Nephron progenitor cell (in vitro differentiated cells): ENCODE results near the gene ACVR1B.
A peak's percentile ranks its signal among the peaks of the same experiment; 100 is the strongest.

Experiments used
- DNase-seq: peaks from one replicate; pipeline ENCODE4 v3.0.0; 2021
- H3K27ac Mint-ChIP-seq: 2 replicates; pipeline ENCODE4 v1.8.0; 2021; ENCODE audit warnings: mild to moderate bottlenecking, moderate library complexity, mixed read lengths
- H3K27me3 Mint-ChIP-seq: 2 replicates; pipeline ENCODE4 v1.8.0; 2021; ENCODE audit warnings: mild to moderate bottlenecking, low read depth, mixed read lengths; ENCODE audit not compliant: poor library complexity
- H3K36me3 Mint-ChIP-seq: 2 replicates; pipeline ENCODE4 v1.8.0; 2021; ENCODE audit warnings: low read depth, mixed read lengths
- H3K4me1 Mint-ChIP-seq: 2 replicates; pipeline ENCODE4 v1.8.0; 2021; ENCODE audit warnings: mixed read lengths
- H3K4me3 Mint-ChIP-seq: 2 replicates; pipeline ENCODE4 v1.8.0; 2021; ENCODE audit warnings: mild to moderate bottlenecking, moderate library complexity, mixed read lengths
- H3K9me3 Mint-ChIP-seq: 2 replicates; pipeline ENCODE4 v1.8.0; 2021; ENCODE audit warnings: mild to moderate bottlenecking, moderate library complexity, mixed read lengths
- TF ChIP-seq, protein P1 (sequence below): fragments of 200-600 bp; sonication (generic); IDR thresholded peaks from 2 replicates; pipeline ENCODE4 v1.5.0; 2021; ENCODE audit warnings: antibody characterized with exemption

The ACVR1B gene

DNA sequence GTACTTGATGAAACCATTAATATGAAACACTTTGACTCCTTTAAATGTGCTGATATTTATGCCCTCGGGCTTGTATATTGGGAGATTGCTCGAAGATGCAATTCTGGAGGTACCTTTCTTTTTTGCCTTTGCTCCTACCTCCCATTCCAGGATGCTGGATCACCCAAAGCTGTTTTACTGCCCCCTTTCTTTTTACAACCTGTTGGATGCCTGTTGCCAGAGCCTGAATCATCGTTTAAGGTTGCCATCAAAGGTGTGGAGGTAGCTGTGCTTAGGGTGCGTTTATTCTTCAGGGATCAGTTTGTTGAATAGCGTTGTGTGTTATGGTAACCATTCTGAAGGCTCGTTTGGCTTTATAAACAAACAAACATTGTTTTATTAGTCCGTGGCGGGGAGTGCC lies 35.3 kb downstream of the ACVR1B start:
- no peaks in the 10 kb centered on the region for H3K9me3 Mint-ChIP-seq
- DNase-seq, result no peak
- H3K4me1 Mint-ChIP-seq, result peaks cover 5% of the 10 kb centered on the region
- H3K27me3 Mint-ChIP-seq, result no peaks in the 10 kb centered on the region
- H3K27ac Mint-ChIP-seq, result peak overlapping the region; percentile 40
- H3K4me3 Mint-ChIP-seq, result no peak overlapping the region
- TF ChIP-seq, protein P1, sequence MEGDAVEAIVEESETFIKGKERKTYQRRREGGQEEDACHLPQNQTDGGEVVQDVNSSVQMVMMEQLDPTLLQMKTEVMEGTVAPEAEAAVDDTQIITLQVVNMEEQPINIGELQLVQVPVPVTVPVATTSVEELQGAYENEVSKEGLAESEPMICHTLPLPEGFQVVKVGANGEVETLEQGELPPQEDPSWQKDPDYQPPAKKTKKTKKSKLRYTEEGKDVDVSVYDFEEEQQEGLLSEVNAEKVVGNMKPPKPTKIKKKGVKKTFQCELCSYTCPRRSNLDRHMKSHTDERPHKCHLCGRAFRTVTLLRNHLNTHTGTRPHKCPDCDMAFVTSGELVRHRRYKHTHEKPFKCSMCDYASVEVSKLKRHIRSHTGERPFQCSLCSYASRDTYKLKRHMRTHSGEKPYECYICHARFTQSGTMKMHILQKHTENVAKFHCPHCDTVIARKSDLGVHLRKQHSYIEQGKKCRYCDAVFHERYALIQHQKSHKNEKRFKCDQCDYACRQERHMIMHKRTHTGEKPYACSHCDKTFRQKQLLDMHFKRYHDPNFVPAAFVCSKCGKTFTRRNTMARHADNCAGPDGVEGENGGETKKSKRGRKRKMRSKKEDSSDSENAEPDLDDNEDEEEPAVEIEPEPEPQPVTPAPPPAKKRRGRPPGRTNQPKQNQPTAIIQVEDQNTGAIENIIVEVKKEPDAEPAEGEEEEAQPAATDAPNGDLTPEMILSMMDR, result no peak
- peaks cover 65% of the 10 kb centered on the region for H3K36me3 Mint-ChIP-seq

DNA sequence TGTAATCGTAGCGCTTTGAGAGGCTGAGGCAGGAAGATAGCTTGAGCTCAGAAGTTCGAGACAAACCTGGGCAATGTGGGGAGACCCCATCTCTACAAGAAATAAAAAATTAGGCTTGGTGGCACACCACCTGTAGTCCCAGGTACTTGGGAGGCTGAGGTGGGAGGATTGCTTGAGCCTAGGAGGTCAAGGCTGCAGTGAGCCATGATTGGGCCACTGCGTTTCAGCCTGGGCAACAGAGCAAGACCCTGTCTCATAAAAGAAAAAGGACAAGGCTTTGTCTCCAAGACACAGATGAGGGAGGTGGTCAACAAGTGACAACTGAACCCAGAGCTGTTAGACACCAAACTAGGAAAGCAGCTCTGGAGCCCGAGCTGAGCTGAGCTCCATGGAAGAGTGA lies 40.7 kb downstream of the ACVR1B start:
- TF ChIP-seq, protein P1, result no peak
- no peak for DNase-seq
- Mint-ChIP-seq H3K4me1 (peaks cover 4% of the 10 kb centered on the region), H3K36me3 (peaks cover 38% of the 10 kb centered on the region), H3K27ac (no peak overlapping the region), H3K27me3 (no peaks in the 10 kb centered on the region), H3K9me3 (no peaks in the 10 kb centered on the region), H3K4me3 (no peak overlapping the region)

- DNase-seq, result no peak
- Mint-ChIP-seq H3K27ac (no peak overlapping the region), H3K4me3 (no peak overlapping the region), H3K36me3 (peaks cover 44% of the 10 kb centered on the region), H3K4me1 (peaks cover 4% of the 10 kb centered on the region), H3K27me3 (no peaks in the 10 kb centered on the region), H3K9me3 (no peaks in the 10 kb centered on the region)
- TF ChIP-seq, protein P1, result no peak
Observed at GRCh38 chr12:51994539-51994820, 43.0 kb downstream of the ACVR1B start.

GRCh38 chr12:51994959-51995358 lies 43.5 kb downstream of the ACVR1B start:
- H3K27ac Mint-ChIP-seq, result no peak overlapping the region
- H3K9me3 Mint-ChIP-seq, result no peaks in the 10 kb centered on the region
- no peaks in the 10 kb centered on the region for H3K27me3 Mint-ChIP-seq
- peaks cover 48% of the 10 kb centered on the region for H3K36me3 Mint-ChIP-seq
- TF ChIP-seq, protein P1, result no peak
- peaks cover 4% of the 10 kb centered on the region for H3K4me1 Mint-ChIP-seq
- no peak for DNase-seq
- no peak overlapping the region for H3K4me3 Mint-ChIP-seq

- Mint-ChIP-seq H3K36me3 (peaks cover 49% of the 10 kb centered on the region), H3K9me3 (no peaks in the 10 kb centered on the region), H3K27ac (no peak overlapping the region), H3K4me1 (peaks cover 4% of the 10 kb centered on the region), H3K27me3 (no peaks in the 10 kb centered on the region), H3K4me3 (no peak overlapping the region)
- TF ChIP-seq, protein P1, result no peak
- no peak for DNase-seq
Observed at GRCh38 chr12:51997136-51997535, 45.6 kb downstream of the ACVR1B start.

DNA sequence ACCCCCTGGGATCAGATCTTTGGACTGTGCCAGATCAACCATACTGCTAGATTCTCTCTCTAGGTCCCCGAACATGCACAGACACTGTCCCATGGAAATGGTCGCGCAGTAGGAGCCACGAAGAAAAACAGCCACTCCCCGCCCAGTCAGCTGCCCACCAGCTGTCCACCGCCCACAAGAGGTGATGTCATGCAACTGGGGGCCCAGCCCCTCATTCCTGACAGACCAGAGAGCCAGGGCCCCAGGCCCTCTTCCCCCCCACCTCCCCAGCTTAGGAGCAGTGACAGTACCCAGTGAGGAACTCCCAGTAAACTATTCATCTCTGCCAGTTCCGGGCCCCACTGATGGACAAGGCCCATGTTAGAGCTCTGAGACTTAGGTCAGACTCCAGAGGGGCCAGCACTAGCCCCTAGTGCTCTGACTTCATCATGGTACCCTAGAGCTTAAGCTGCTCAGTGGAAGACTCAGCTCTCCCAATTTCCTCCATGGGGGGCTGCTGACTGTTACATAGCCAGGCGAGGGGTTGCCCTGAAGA lies 51.6 kb downstream of the ACVR1B start:
- H3K9me3 Mint-ChIP-seq, result no peaks in the 10 kb centered on the region
- H3K27me3 Mint-ChIP-seq, result peaks cover 18% of the 10 kb centered on the region
- peaks cover 24% of the 10 kb centered on the region for H3K36me3 Mint-ChIP-seq
- no peak overlapping the region for H3K4me3 Mint-ChIP-seq
- H3K27ac Mint-ChIP-seq, result no peak overlapping the region
- TF ChIP-seq, protein P1, result no peak
- H3K4me1 Mint-ChIP-seq, result peaks cover 42% of the 10 kb centered on the region
- no peak for DNase-seq
